GM10266 (cell line): ENCODE measurements around the gene CHN2.

ENCODE experiments used
- DNase-seq: peaks from one replicate; pipeline ENCODE4 v3.0.0; 2012; ENCODE audit errors: extremely low spot score
- TF ChIP-seq, protein P1 (sequence below): IDR thresholded peaks from 2 replicates; pipeline ENCODE4 v1.5.1; 2012; ENCODE audit warnings: mild to moderate bottlenecking, low read depth; ENCODE audit not compliant: control insufficient read depth, insufficient read depth; ENCODE audit errors: missing control alignments

CHN2 gene

DNA sequence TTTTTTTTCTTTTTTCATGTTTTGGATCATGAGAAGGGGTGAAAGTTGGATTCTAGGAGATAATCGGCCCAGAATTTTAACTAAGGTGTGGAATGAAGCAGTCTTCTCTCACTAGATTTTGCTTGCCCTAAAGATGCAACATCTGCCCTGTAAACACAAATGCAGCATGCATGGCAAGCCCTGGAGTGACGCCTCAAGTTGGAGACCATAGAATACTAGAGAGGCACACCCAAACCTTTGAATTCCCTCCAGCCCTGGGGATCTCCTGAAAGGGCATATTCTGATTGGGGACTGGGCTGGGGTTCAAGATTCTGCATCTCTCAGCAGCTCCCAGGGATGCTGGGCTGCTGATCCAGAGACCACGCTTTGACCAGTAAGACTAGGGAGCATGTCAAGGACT, 241.3 kb downstream of the CHN2 start:
- TF ChIP-seq, protein P1, sequence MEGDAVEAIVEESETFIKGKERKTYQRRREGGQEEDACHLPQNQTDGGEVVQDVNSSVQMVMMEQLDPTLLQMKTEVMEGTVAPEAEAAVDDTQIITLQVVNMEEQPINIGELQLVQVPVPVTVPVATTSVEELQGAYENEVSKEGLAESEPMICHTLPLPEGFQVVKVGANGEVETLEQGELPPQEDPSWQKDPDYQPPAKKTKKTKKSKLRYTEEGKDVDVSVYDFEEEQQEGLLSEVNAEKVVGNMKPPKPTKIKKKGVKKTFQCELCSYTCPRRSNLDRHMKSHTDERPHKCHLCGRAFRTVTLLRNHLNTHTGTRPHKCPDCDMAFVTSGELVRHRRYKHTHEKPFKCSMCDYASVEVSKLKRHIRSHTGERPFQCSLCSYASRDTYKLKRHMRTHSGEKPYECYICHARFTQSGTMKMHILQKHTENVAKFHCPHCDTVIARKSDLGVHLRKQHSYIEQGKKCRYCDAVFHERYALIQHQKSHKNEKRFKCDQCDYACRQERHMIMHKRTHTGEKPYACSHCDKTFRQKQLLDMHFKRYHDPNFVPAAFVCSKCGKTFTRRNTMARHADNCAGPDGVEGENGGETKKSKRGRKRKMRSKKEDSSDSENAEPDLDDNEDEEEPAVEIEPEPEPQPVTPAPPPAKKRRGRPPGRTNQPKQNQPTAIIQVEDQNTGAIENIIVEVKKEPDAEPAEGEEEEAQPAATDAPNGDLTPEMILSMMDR = no peak
- no peak for DNase-seq

DNA sequence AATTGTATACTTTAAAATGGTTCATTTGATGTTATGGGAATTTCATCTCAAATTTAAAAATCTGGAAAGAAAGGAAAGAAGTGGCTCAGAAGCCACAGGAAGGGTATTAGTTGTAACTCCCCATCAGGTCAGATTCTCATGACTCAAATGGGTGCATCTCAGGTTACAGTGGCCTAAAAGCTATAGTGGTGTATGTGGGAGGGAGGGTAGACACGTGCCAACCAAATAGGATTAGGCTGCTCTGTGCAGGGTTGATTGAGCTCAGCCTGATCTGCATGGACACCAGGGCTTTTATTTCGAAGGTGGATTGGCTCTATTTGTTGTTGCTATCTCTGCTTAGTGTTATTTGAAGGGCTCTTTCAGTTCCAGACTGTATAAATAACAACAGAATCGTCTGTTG, 247.6 kb downstream of the CHN2 start:
- TF ChIP-seq, protein P1 = no peak
- no peak for DNase-seq

DNA sequence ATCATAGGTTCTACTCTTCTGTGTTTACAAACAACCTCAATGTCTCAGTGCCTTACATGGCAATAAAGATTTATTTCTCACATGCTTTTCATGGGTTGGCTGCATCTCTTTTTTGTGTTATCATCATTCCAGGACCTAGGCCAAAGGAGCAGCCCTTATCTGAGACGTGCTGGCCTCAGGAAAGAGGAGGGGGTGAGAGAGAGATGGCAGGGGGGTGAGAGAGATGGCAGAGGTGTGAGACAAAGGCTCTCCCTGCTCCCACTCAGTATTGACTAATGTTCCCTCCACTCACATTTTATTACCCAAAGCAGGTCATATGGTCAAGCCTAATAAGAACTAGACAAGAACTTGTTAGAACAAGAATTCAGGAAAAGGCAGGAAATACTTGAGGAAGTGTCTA, 249.0 kb downstream of the CHN2 start:
- no peak for DNase-seq
- TF ChIP-seq, protein P1 = no peak

DNA sequence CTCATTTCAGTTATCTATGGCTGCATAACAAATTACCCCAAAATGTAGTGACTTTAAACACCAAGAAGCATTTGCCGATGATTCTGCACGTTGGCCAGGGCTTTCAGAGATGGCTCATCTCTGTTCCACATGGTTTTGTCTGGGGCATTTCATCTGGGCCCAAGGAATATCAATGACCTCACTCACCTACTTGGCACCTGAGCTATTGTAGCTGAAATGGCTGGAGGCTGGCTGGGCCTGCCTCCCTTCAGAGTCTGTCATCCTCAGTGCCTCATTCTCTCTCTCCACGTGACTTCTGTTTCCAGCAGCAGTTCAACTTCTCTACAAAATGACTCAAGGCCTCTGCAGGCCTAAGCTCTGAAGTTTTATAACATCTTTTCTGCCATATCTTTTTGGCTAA, 249.7 kb downstream of the CHN2 start:
- TF ChIP-seq, protein P1 = no peak
- no peak for DNase-seq

DNA sequence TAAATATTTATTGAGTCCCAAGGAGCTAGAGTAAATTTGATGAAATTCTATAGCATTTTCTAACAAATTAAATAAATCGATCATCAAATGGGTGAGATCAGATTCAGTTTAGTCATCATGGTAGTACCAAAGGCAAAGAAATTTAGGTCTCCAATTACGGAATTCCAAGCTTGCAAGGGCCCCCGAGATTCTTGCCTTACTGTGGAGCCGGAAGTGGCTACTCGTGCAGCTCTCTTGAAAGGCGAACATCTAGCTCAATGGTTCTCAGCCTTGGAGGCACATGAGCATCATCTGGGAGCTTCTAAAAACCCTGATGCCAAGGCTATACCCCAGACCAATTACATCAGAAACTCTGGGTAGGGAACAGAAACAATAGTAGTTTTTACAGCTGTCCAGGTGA, 251.2 kb downstream of the CHN2 start:
- TF ChIP-seq, protein P1 = no peak
- DNase-seq = no peak

DNA sequence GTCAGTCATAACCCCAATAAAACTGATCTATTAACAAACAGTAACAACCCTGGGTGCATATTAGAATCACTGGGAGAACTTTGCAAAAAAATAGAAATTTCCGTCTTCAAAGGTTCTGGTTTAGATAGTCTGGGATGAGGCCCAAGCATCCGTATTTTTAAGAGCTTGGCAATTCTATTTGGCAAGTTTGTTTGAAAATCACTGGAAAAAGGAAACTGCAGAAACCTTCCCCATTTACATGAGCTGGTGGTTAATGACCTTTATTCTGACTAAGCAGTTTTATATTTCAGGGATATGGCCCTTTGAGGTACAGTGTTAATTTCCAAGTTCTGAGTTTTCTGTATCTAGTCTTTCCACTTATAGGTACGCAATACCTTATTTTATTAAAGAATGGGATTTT, 253.3 kb downstream of the CHN2 start:
- DNase-seq = no peak
- TF ChIP-seq, protein P1 = no peak

DNA sequence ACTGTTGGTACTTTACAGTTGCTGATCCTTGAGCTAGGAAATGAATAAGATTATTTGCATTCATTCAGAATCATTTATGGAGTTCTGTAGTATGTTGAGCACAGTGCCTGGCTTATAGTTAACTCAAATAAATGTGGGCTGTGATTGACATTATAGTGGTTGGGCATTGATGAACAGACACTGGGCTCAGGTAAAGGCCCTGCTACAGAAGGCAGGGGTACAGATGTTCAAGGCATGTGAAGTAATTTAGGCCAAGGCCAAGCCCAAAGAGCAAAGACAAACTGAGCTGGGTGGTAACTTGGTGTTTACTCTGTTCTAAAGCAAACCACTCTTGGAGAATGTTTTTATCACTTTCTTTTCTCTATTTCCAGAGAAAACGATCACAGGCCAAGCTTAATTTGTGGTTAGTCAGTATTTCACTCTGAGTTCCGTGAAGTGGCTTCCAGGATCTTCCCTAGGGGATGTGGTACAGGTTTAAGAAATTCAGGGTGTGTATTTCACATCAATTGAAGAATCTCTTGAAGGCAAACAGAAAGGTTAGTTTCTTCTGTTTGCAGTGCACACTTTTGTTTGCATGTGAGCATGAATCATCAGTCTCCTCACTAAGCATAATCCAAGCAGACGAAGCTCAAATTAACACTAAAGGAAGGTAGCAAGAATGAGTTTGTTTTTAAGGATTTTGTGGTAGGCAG, 255.1 kb downstream of the CHN2 start:
- DNase-seq = no peak
- TF ChIP-seq, protein P1 = no peak
